Hepatocyte (in vitro differentiated cells): ENCODE measurements around the gene PIGR. TPM values are rescaled to one million over a fixed set of nuclear protein-coding genes. Genes with fewer than 3 reads are reported as not detected.

Source experiments
- DNase-seq: peaks from one replicate; pipeline ENCODE4 v3.0.0-alpha.2; 2016; ENCODE audit warnings: low spot score
- H2AFZ ChIP-seq: fragments of 200-600 bp; sonication (generic); 2 replicates; pipeline ENCODE4 v1.6.0; 2016; ENCODE audit warnings: antibody characterized with exemption, mild to moderate bottlenecking
- H3K27ac ChIP-seq: fragments of 200-600 bp; sonication (generic); 2 replicates; pipeline ENCODE4 v1.5.1; 2016; ENCODE audit warnings: mild to moderate bottlenecking
- H3K27me3 ChIP-seq: fragments of 200-600 bp; sonication (generic); 2 replicates; pipeline ENCODE4 v1.6.1; 2016
- H3K36me3 ChIP-seq: fragments of 200-600 bp; sonication (generic); replicated peaks from 2 replicates; pipeline ENCODE4 v1.5.1; 2016; ENCODE audit warnings: low read depth; ENCODE audit not compliant: insufficient read depth
- H3K4me1 ChIP-seq: fragments of 200-600 bp; sonication (generic); 2 replicates; pipeline ENCODE4 v1.5.1; 2016; ENCODE audit warnings: mild to moderate bottlenecking, moderate library complexity; ENCODE audit not compliant: insufficient read depth
- H3K4me2 ChIP-seq: fragments of 200-600 bp; sonication (generic); 2 replicates; pipeline ENCODE4 v1.6.0; 2016
- H3K4me3 ChIP-seq: fragments of 200-600 bp; sonication (generic); 2 replicates; pipeline ENCODE4 v1.5.1; 2016; ENCODE audit warnings: mild to moderate bottlenecking
- H3K79me2 ChIP-seq: fragments of 200-600 bp; sonication (generic); 2 replicates; pipeline ENCODE4 v1.6.0; 2017; ENCODE audit warnings: mild to moderate bottlenecking
- H3K9me2 ChIP-seq: fragments of 200-600 bp; sonication (generic); replicated peaks from 2 replicates; pipeline ENCODE4 v1.6.0; 2017; ENCODE audit warnings: mild to moderate bottlenecking; ENCODE audit not compliant: insufficient read depth
- H3K9me3 ChIP-seq: fragments of 200-600 bp; sonication (generic); 2 replicates; pipeline ENCODE4 v1.5.1; 2016; ENCODE audit warnings: low read depth, mild to moderate bottlenecking
- H4K20me1 ChIP-seq: fragments of 200-600 bp; sonication (generic); 2 replicates; pipeline ENCODE4 v1.6.0; 2016; ENCODE audit warnings: mild to moderate bottlenecking; ENCODE audit not compliant: insufficient read depth, poor library complexity, severe bottlenecking
- EZH2 ChIP-seq: fragments of 200-600 bp; sonication (generic); IDR thresholded peaks from 2 replicates; pipeline ENCODE4 v1.6.1; 2016; ENCODE audit warnings: antibody characterized with exemption, mild to moderate bottlenecking, borderline replicate concordance
- EZH2phosphoT487 ChIP-seq: fragments of 200-600 bp; sonication (generic); IDR thresholded peaks from one replicate; pipeline ENCODE4 v1.6.1; 2018; ENCODE audit warnings: antibody characterized with exemption, mild to moderate bottlenecking, low read depth, moderate library complexity; ENCODE audit not compliant: unreplicated experiment, severe bottlenecking
- WGBS: methylation state at CpG from one replicate; pipeline ENCODE4 v1.1.6; 2016; ENCODE audit warnings: low lambda C conversion rate; ENCODE audit errors: missing lambda C conversion rate; 5-methylcytosine and 5-hydroxymethylcytosine counted together
- polyA plus RNA-seq: library from polyadenylated mRNA; unstranded; fragments of >200 nt; fragmentation: Nextera tagmentation; extraction: Ambion mirVana; gene quantifications from 2 replicates; pipeline ENCODE4 v1.2.1, GENCODE V29; 2016
- total RNA-seq: library from RNA; depleted of rRNA; stranded (reverse); fragments of >200 nt; gene quantifications from 2 replicates; pipeline ENCODE4 v1.2.3, GENCODE V29; 2014
- TF ChIP-seq, protein P1 (sequence below): fragments of 200-600 bp; sonication (generic); IDR thresholded peaks from 2 replicates; pipeline ENCODE4 v1.5.1; 2016; ENCODE audit warnings: antibody characterized with exemption, mild to moderate bottlenecking; ENCODE audit not compliant: poor library complexity

PIGR gene
- total and polyA plus RNA-seq, 2 experiments from 2014 or later, result 8.1 to 22.9 TPM

DNA sequence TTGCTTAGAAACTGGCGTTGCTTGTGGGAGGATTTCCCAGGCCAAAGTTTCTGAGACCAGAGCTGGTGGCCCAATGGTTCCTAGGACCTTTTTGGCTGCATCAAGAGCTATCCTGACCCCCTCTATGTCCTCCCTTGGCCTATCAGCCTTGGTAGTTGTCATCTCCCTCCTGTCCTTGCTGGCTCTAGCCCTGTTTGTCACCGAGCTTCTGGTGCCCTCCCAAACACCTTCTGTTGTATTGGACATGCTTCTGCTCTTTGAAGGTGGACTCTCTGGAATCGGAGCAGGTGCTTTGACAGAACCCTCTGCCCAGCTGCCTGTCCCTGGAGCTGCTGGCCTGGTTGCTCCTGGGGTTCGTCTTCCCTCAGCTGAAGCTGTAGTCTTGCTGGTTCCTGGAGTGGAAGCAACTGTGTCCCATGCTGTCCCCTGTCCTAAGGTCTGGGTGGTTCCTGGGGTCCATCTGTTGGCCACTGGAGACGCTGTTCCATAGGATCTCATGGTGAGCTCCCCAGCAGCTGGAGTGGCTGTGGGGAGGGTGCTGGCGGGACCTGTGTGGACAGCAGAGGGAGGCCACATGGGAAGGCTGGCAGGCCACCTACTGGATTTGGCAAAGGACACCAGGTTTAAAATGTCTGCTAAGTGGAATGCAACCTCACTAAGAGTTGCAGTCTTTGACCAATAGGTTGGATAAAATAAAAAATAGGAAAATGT lies 14.6 kb upstream of the PIGR start:
- H3K27me3 ChIP-seq, result no peaks in the 10 kb centered on the region
- no peaks in the 10 kb centered on the region for H3K9me3 ChIP-seq
- H2AFZ ChIP-seq, result no peak overlapping the region
- no peak for DNase-seq
- TF ChIP-seq EZH2phosphoT487, result no peak
- TF ChIP-seq EZH2, result no peak
- TF ChIP-seq, protein P1, sequence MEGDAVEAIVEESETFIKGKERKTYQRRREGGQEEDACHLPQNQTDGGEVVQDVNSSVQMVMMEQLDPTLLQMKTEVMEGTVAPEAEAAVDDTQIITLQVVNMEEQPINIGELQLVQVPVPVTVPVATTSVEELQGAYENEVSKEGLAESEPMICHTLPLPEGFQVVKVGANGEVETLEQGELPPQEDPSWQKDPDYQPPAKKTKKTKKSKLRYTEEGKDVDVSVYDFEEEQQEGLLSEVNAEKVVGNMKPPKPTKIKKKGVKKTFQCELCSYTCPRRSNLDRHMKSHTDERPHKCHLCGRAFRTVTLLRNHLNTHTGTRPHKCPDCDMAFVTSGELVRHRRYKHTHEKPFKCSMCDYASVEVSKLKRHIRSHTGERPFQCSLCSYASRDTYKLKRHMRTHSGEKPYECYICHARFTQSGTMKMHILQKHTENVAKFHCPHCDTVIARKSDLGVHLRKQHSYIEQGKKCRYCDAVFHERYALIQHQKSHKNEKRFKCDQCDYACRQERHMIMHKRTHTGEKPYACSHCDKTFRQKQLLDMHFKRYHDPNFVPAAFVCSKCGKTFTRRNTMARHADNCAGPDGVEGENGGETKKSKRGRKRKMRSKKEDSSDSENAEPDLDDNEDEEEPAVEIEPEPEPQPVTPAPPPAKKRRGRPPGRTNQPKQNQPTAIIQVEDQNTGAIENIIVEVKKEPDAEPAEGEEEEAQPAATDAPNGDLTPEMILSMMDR, result no peak
- peaks cover 2% of the 10 kb centered on the region for H3K4me1 ChIP-seq
- no peak overlapping the region for H3K4me3 ChIP-seq
- no peaks in the 10 kb centered on the region for H4K20me1 ChIP-seq
- WGBS, result 92% methylated on average over 6 of the region's 6 CpGs
- no peak overlapping the region for H3K4me2 ChIP-seq
- no peak overlapping the region for H3K27ac ChIP-seq
- no peaks in the 10 kb centered on the region for H3K9me2 ChIP-seq
- no peaks in the 10 kb centered on the region for H3K79me2 ChIP-seq
- H3K36me3 ChIP-seq, result no peaks in the 10 kb centered on the region

DNA sequence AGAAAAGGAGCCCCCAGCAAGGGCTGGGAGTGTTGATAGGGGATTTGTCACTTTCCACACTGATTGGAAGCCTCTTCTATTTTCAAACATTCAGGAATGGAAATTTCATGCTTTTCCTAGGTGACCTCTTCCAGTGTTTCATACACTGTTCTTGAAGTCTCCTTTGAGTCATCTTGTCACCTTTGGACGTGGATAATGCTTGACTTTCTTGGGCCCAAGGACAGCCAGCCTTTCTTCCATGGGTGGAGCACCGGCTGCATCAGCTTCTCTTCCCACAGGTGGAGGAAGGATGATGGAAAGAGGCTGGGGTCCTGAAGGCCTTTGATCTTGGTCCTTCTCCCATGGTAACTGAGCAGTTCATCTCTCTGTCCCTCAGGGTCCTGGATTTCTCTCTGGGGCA lies 11.9 kb upstream of the PIGR start:
- no peaks in the 10 kb centered on the region for H3K79me2 ChIP-seq
- no peaks in the 10 kb centered on the region for H3K9me3 ChIP-seq
- no peak overlapping the region for H3K4me2 ChIP-seq
- TF ChIP-seq, protein P1, result no peak
- TF ChIP-seq EZH2, result no peak
- TF ChIP-seq EZH2phosphoT487, result no peak
- H3K4me3 ChIP-seq, result no peak overlapping the region
- 79% methylated on average over 2 of the region's 2 CpGs for WGBS
- no peaks in the 10 kb centered on the region for H3K27me3 ChIP-seq
- H2AFZ ChIP-seq, result no peak overlapping the region
- H3K36me3 ChIP-seq, result no peaks in the 10 kb centered on the region
- DNase-seq, result no peak
- no peak overlapping the region for H3K27ac ChIP-seq
- H3K4me1 ChIP-seq, result peaks cover 24% of the 10 kb centered on the region
- H4K20me1 ChIP-seq, result no peaks in the 10 kb centered on the region
- no peaks in the 10 kb centered on the region for H3K9me2 ChIP-seq

DNA sequence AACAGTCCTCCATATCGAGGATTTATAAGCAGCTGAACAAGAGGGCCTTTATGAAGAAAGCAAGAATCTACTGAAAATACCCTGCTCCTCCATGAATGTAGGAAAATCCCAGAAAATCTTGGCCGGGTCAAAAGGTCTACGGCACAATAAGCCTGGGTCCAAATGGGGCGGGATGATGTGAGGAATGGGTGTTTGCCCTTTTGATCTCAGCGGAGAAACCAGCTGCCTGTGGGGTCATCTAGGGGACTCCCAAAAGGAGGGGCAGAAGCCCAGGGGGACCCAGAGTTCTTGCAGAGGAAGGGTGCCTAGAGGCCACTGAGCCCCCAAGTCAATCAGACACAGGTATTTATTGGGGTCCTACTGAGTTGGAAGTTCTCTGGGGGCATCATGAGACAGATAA lies 11.4 kb upstream of the PIGR start:
- H3K4me1 ChIP-seq, result peaks cover 29% of the 10 kb centered on the region

More for the DNA sequence above, 11.4 kb upstream of the PIGR start:
- no peak for TF ChIP-seq EZH2
- TF ChIP-seq, protein P1, result no peak
- Histone ChIP-seq H3K27me3 (no peaks in the 10 kb centered on the region), H3K36me3 (no peaks in the 10 kb centered on the region), H3K9me2 (no peaks in the 10 kb centered on the region), H3K4me2 (no peak overlapping the region), H3K9me3 (no peaks in the 10 kb centered on the region), H4K20me1 (no peaks in the 10 kb centered on the region), H3K4me3 (no peak overlapping the region), H3K79me2 (no peaks in the 10 kb centered on the region), H2AFZ (no peak overlapping the region), H3K27ac (no peak overlapping the region)
- no peak for DNase-seq
- WGBS, result 80% methylated on average over 5 of the region's 5 CpGs
